Stimulated activated CD8-positive, alpha-beta memory T cell treated with anti-CD3 and anti-CD28 coated beads, Interleukin-4, amount 100 ng/mL, for 48 hours (primary cell): ENCODE data around the gene TLX2.

Source experiments
- DNase-seq: peaks from one replicate; pipeline ENCODE4 v3.0.0-alpha.2; 2020

Gene TLX2

GRCh38 chr2:74513605-74514367, 464 bp upstream of the TLX2 start:
- DNase-seq: peak; percentile 51

GRCh38 chr2:74515271-74515980, 1.2 kb downstream of the TLX2 start:
- DNase-seq: no peak

- DNase-seq: peak; percentile 83
These were observed 1.9 kb downstream of the TLX2 start for GRCh38 chr2:74515981-74516633.

GRCh38 chr2:74516650-74517049, 2.4 kb downstream of the TLX2 start:
- no peak for DNase-seq

GRCh38 chr2:74522516-74522915, 8.3 kb downstream of the TLX2 start:
- no peak for DNase-seq

- DNase-seq: no peak
These were observed 9.8 kb downstream of the TLX2 start for GRCh38 chr2:74524005-74524404.

- DNase-seq: no peak
These were observed 10.9 kb downstream of the TLX2 start for GRCh38 chr2:74524955-74525716.

GRCh38 chr2:74525717-74526648, 11.7 kb downstream of the TLX2 start, which contains the start of gene DQX1:
Gene DQX1, minus strand, starts transcription at chr2:74526231. Its CDS starts 502 bp downstream, at chr2:74525729.
- DNase-seq: no peak

GRCh38 chr2:74526649-74527230, 12.5 kb downstream of the TLX2 start:
- DNase-seq: no peak

- DNase-seq: no peak
These were observed 13.5 kb downstream of the TLX2 start for GRCh38 chr2:74527741-74528140.

GRCh38 chr2:74528600-74529356, 14.5 kb downstream of the TLX2 start:
- DNase-seq: peak; percentile 52

- peak; percentile 95 for DNase-seq
These were observed 15.3 kb downstream of the TLX2 start, which contains the start of the genes AUP1 and HTRA2 for GRCh38 chr2:74529357-74530238. Gene AUP1, minus strand, starts transcription at chr2:74529706. Its CDS starts 77 bp downstream, at chr2:74529629. Gene HTRA2, plus strand, starts transcription at chr2:74529933. Its CDS starts 74 bp downstream, at chr2:74530007.

- DNase-seq: peak; percentile 65
These were observed 16.3 kb downstream of the TLX2 start for GRCh38 chr2:74530239-74531187.

GRCh38 chr2:74531666-74532065, 17.4 kb downstream of the TLX2 start:
- no peak for DNase-seq

- no peak for DNase-seq
These were observed 18.0 kb downstream of the TLX2 start for GRCh38 chr2:74532222-74532621.

- DNase-seq: no peak
These were observed 19.2 kb downstream of the TLX2 start for GRCh38 chr2:74533464-74533863.

- DNase-seq: no peak
These were observed 20.2 kb downstream of the TLX2 start for GRCh38 chr2:74534411-74534810.

GRCh38 chr2:74535440-74535965, 21.3 kb downstream of the TLX2 start:
- no peak for DNase-seq
